AG08396 (cell line): ENCODE data around the gene POLDIP3.
A peak's percentile ranks its signal among the peaks of the same experiment; 100 is the strongest.

ENCODE experiments used
- DNase-seq: peaks from one replicate; pipeline ENCODE4 v3.0.0; 2012; ENCODE audit warnings: low spot score, mixed read lengths

The POLDIP3 gene

GRCh38 chr22:42641801-42642413 is 27.2 kb upstream of the POLDIP3 start:
- DNase-seq, result no peak

- DNase-seq, result no peak
Measured at GRCh38 chr22:42639541-42640241, 25.0 kb upstream of the POLDIP3 start.

- no peak for DNase-seq
Measured at GRCh38 chr22:42637555-42637954, 22.9 kb upstream of the POLDIP3 start.

- DNase-seq, result no peak
Measured at GRCh38 chr22:42636506-42636905, 21.8 kb upstream of the POLDIP3 start.

GRCh38 chr22:42635531-42635930 is 20.8 kb upstream of the POLDIP3 start:
- peak; percentile 94 for DNase-seq

- no peak for DNase-seq
Measured at GRCh38 chr22:42633013-42633412, 18.3 kb upstream of the POLDIP3 start.

GRCh38 chr22:42632096-42632495 is 17.4 kb upstream of the POLDIP3 start:
- no peak for DNase-seq

- DNase-seq, result no peak
Measured at GRCh38 chr22:42630901-42631602, 16.4 kb upstream of the POLDIP3 start.

- DNase-seq, result no peak
Measured at GRCh38 chr22:42630211-42630610, 15.5 kb upstream of the POLDIP3 start.

- DNase-seq, result no peak
Measured at GRCh38 chr22:42627981-42628380, 13.3 kb upstream of the POLDIP3 start.

- no peak for DNase-seq
Measured at GRCh38 chr22:42626951-42627625, 12.4 kb upstream of the POLDIP3 start.

GRCh38 chr22:42626431-42626830 is 11.7 kb upstream of the POLDIP3 start:
- no peak for DNase-seq

GRCh38 chr22:42625416-42625815 is 10.7 kb upstream of the POLDIP3 start:
- no peak for DNase-seq

GRCh38 chr22:42624551-42625106 is 9.9 kb upstream of the POLDIP3 start:
- DNase-seq, result no peak

GRCh38 chr22:42623756-42624441 is 9.2 kb upstream of the POLDIP3 start:
- DNase-seq, result no peak

- DNase-seq, result no peak
Measured at GRCh38 chr22:42623301-42623751, 8.6 kb upstream of the POLDIP3 start.

- DNase-seq, result no peak
Measured at GRCh38 chr22:42622061-42622710, 7.5 kb upstream of the POLDIP3 start.

GRCh38 chr22:42621505-42622002 is 6.9 kb upstream of the POLDIP3 start:
- peak; percentile 87 for DNase-seq

- DNase-seq, result no peak
Measured at GRCh38 chr22:42620084-42620483, 5.4 kb upstream of the POLDIP3 start.

- DNase-seq, result no peak
Measured at GRCh38 chr22:42619261-42620063, 4.8 kb upstream of the POLDIP3 start.
